H9 (cell line): Measurements from ENCODE around the gene MRPL53. TPM values are rescaled to one million over a fixed set of nuclear protein-coding genes. Genes with fewer than 3 reads are reported as not detected.

ENCODE experiments used
- DNase-seq: peaks from one replicate; pipeline ENCODE4 v3.0.0-alpha.2; 2017
- H2AFZ ChIP-seq: one replicate; pipeline ENCODE4 v1.6.1; 2013; ENCODE audit warnings: mild to moderate bottlenecking, low read length, control low read depth, moderate library complexity
- H2AK5ac ChIP-seq: 2 replicates; pipeline ENCODE4 v1.6.1; 2013; ENCODE audit warnings: low read length, control low read depth, mixed read lengths; ENCODE audit not compliant: insufficient read length
- H2BK120ac ChIP-seq: one replicate; pipeline ENCODE4 v1.6.1; 2013; ENCODE audit warnings: low read depth, mild to moderate bottlenecking, low read length, control low read depth, inconsistent platforms; ENCODE audit not compliant: poor library complexity, severe bottlenecking
- H2BK12ac ChIP-seq: 2 replicates; pipeline ENCODE4 v1.6.1; 2013; ENCODE audit warnings: low read length, control low read depth, mixed read lengths, low read depth; ENCODE audit not compliant: insufficient read length
- H2BK15ac ChIP-seq: 2 replicates; pipeline ENCODE4 v1.6.1; 2013; ENCODE audit warnings: low read depth, low read length, control low read depth
- H2BK20ac ChIP-seq: one replicate; pipeline ENCODE4 v1.6.1; 2013; ENCODE audit warnings: low read depth, mild to moderate bottlenecking, low read length, control low read depth, inconsistent platforms; ENCODE audit not compliant: poor library complexity, severe bottlenecking
- H2BK5ac ChIP-seq: 2 replicates; pipeline ENCODE4 v1.6.1; 2013; ENCODE audit warnings: low read length, control low read depth, mixed read lengths; ENCODE audit not compliant: insufficient read length
- H3K14ac ChIP-seq: 2 replicates; pipeline ENCODE4 v1.6.1; 2013; ENCODE audit warnings: low read length, control low read depth; ENCODE audit not compliant: insufficient read depth
- H3K18ac ChIP-seq: 2 replicates; pipeline ENCODE4 v1.6.1; 2013; ENCODE audit warnings: low read depth, mild to moderate bottlenecking, mixed read lengths, low read length, control low read depth; ENCODE audit not compliant: insufficient read length
- H3K23ac ChIP-seq: 2 replicates; pipeline ENCODE4 v1.6.1; 2013; ENCODE audit warnings: low read length, control low read depth, mixed read lengths, low read depth; ENCODE audit not compliant: insufficient read length
- H3K23me2 ChIP-seq: 2 replicates; pipeline ENCODE4 v1.6.1; 2013; ENCODE audit warnings: low read depth, mild to moderate bottlenecking, mixed read lengths, low read length, control low read depth; ENCODE audit not compliant: insufficient read length, poor library complexity, severe bottlenecking
- H3K27ac ChIP-seq: 2 replicates; pipeline ENCODE4 v1.5.1; 2013; ENCODE audit warnings: low read length, control low read depth, mixed read lengths, low read depth; ENCODE audit not compliant: insufficient read length
- H3K27me3 ChIP-seq: 2 replicates; pipeline ENCODE4 v1.6.1; 2013; ENCODE audit warnings: low read length, control low read depth, inconsistent platforms; ENCODE audit not compliant: insufficient read depth
- H3K4ac ChIP-seq: 2 replicates; pipeline ENCODE4 v1.6.1; 2013; ENCODE audit warnings: low read depth, mild to moderate bottlenecking, control low read depth, inconsistent platforms, low read length, moderate library complexity
- H3K4me1 ChIP-seq: 2 replicates; pipeline ENCODE4 v1.6.1; 2013; ENCODE audit warnings: low read length, control low read depth, inconsistent platforms; ENCODE audit not compliant: insufficient read depth
- H3K4me2 ChIP-seq: 2 replicates; pipeline ENCODE4 v1.6.1; 2013; ENCODE audit warnings: low read length, control low read depth, mixed read lengths; ENCODE audit not compliant: insufficient read length, insufficient read depth
- H3K56ac ChIP-seq: 2 replicates; pipeline ENCODE4 v1.6.1; 2013; ENCODE audit warnings: low read depth, mild to moderate bottlenecking, mixed read lengths, low read length, control low read depth; ENCODE audit not compliant: insufficient read length
- H3K79me1 ChIP-seq: 2 replicates; pipeline ENCODE4 v1.6.1; 2013; ENCODE audit warnings: low read depth, mild to moderate bottlenecking, moderate library complexity, low read length, control low read depth, inconsistent platforms; ENCODE audit not compliant: insufficient read depth, poor library complexity, severe bottlenecking
- H3K79me2 ChIP-seq: 2 replicates; pipeline ENCODE4 v1.6.1; 2013; ENCODE audit warnings: low read length, control low read depth, inconsistent platforms; ENCODE audit not compliant: insufficient read depth
- H3K9ac ChIP-seq: 2 replicates; pipeline ENCODE4 v1.6.1; 2013; ENCODE audit warnings: low read length, control low read depth, mixed read lengths; ENCODE audit not compliant: insufficient read length; ENCODE audit errors: extremely low read depth
- H3K9me3 ChIP-seq: one replicate; pipeline ENCODE4 v1.6.1; 2013; ENCODE audit warnings: low read depth, low read length, inconsistent platforms; ENCODE audit not compliant: control insufficient read depth
- H3T11ph ChIP-seq: one replicate; pipeline ENCODE4 v1.6.1; 2013; ENCODE audit warnings: mild to moderate bottlenecking, low read length, control low read depth, inconsistent platforms
- H4K20me1 ChIP-seq: one replicate; pipeline ENCODE4 v1.6.1; 2013; ENCODE audit not compliant: control insufficient read depth, insufficient read length, insufficient read depth
- H4K5ac ChIP-seq: 2 replicates; pipeline ENCODE4 v1.6.1; 2013; ENCODE audit warnings: low read depth, mild to moderate bottlenecking, mixed read lengths, low read length, control low read depth; ENCODE audit not compliant: insufficient read length
- H4K8ac ChIP-seq: replicated peaks from 2 replicates; pipeline ENCODE4 v1.6.1; 2013; ENCODE audit warnings: low read length, control low read depth, mixed read lengths, low read depth; ENCODE audit not compliant: insufficient read length
- H4K91ac ChIP-seq: 2 replicates; pipeline ENCODE4 v1.6.1; 2013; ENCODE audit warnings: low read depth, mild to moderate bottlenecking, moderate library complexity, mixed read lengths, low read length, control low read depth; ENCODE audit not compliant: insufficient read length
- H3K27ac Mint-ChIP-seq, 3 experiments: 2 replicates in 2 of 3; 3 replicates in 1 of 3; pipeline ENCODE4 v1.8.0; 2020 to 2021; ENCODE audit warnings: mixed read lengths in 3 of 3, mild to moderate bottlenecking in 1 of 3, moderate library complexity in 1 of 3
- H3K27me3 Mint-ChIP-seq: 2 replicates; pipeline ENCODE4 v1.8.0; 2021; ENCODE audit warnings: low read depth, mild to moderate bottlenecking, moderate library complexity, mixed read lengths
- H3K36me3 Mint-ChIP-seq, 3 experiments: 2 replicates in 2 of 3; 3 replicates in 1 of 3; pipeline ENCODE4 v1.8.0; 2020 to 2021; ENCODE audit warnings: low read depth in 3 of 3, mixed read lengths in 3 of 3; ENCODE audit not compliant: insufficient read depth in 1 of 3
- H3K4me1 Mint-ChIP-seq, 2 experiments: 2 replicates each; pipeline ENCODE4 v1.8.0; 2020; ENCODE audit warnings: mixed read lengths in 2 of 2
- H3K4me3 Mint-ChIP-seq, 2 experiments: 2 replicates in 1 of 2; 3 replicates in 1 of 2; pipeline ENCODE4 v1.8.0; 2020 to 2021; ENCODE audit warnings: mild to moderate bottlenecking in 2 of 2, mixed read lengths in 2 of 2, moderate library complexity in 1 of 2
- H3K9me3 Mint-ChIP-seq, 2 experiments: 2 replicates in 1 of 2; 3 replicates in 1 of 2; pipeline ENCODE4 v1.8.0; 2020; ENCODE audit warnings: mild to moderate bottlenecking in 2 of 2, mixed read lengths in 2 of 2, moderate library complexity in 1 of 2
- WGBS: extraction: QIAGEN DNeasy Blood & Tissue Kit; methylation state at CpG from one replicate; pipeline ENCODE4 v1.1.7; 2013; ENCODE audit warnings: missing lambda C conversion rate, low lambda C conversion rate, mixed read lengths; ENCODE audit not compliant: insufficient read length; ENCODE audit errors: extremely low coverage; 5-methylcytosine and 5-hydroxymethylcytosine counted together
- total RNA-seq: library from RNA; stranded (reverse); gene quantifications from 2 replicates; pipeline ENCODE4 v1.2.1, GENCODE V29; 2021
- TF ChIP-seq, protein P1 (sequence below): fragments of 200-600 bp; sonication (generic); conservative IDR thresholded peaks from 3 replicates; pipeline ENCODE4 v1.8.0; 2021; ENCODE audit warnings: antibody characterized with exemption, mild to moderate bottlenecking

Gene MRPL53
- total RNA-seq, 1 experiment from 2014 or later = 59.5 TPM

DNA sequence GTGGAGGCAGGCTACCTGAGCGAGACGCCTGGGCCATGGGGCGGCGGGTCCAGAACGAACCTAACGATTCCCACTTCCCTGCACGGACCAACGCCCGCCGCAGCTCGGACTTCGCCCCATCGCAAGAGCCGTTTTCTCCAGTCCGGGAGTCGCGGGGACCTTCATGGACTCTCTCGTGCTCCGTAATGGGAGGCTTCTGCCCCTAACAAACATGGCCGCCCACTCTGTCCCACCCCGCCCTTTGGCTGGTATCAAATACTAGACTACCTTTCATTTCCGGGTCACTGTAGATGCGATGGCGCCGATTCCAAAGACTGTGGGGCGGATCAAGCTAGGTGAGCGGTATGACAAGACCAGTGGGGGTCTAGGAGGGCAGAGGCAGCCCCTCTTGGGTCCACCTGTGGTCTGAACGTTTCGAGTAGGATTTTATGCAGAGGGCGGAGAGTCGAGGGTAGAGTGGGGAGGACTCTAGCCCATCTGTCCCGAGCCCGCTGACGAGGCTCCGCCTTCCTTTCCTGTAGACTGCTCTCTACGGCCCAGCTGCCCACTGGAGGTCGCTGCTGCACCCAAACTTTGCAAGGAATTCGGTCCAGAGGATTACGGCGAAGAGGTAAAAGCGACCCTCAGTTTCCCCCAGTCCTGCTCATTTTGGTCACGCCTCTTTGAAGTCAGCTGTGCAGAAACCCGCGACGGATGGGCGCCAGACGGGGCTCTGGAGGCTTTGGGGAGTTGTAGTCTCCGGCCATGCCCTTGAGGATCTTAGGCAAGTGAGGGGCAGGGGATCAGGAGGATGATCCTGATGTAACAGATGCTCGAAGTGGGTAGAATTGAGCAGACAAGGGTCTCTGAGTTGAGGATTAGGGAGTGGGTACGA lies 10.6 kb upstream of the MRPL53 start, which contains the start of the genes CCDC142 and TTC31:
Gene CCDC142 (minus strand): TSS at position 198 of the 874 bp plus-strand sequence. CDS start 161 bp downstream, at position 37.
Gene TTC31 (plus strand): TSS at position 281 of the 874 bp plus-strand sequence. CDS start 15 bp downstream, at position 296.
- Histone ChIP-seq H3T11ph (no peak within 1 kb of the TSS), H3K18ac (peak within 1 kb of the TSS; percentile 95), H3K4me1 (no peaks in the 10 kb centered on the region), H2BK120ac (no peak within 1 kb of the TSS), H2AFZ (peak within 1 kb of the TSS; percentile 91), H4K8ac (no peak within 1 kb of the TSS), H3K9ac (peak within 1 kb of the TSS; percentile 89), H4K20me1 (no peaks in the 10 kb centered on the region), H2BK5ac (no peak within 1 kb of the TSS), H3K56ac (no peak within 1 kb of the TSS), H2BK20ac (no peak within 1 kb of the TSS), H3K9me3 (no peaks in the 10 kb centered on the region), H3K23me2 (peaks cover 8% of the 10 kb centered on the region), H2BK15ac (no peak within 1 kb of the TSS), H3K14ac (peak within 1 kb of the TSS; percentile 93), H2BK12ac (no peak within 1 kb of the TSS), H3K4me2 (peak within 1 kb of the TSS; percentile 81), H3K23ac (no peak within 1 kb of the TSS), H4K5ac (no peak within 1 kb of the TSS), H3K79me2 (no peaks in the 10 kb centered on the region), H3K27ac (no peak within 1 kb of the TSS), H3K79me1 (no peaks in the 10 kb centered on the region), H3K27me3 (no peaks in the 10 kb centered on the region), H2AK5ac (no peak within 1 kb of the TSS), H3K4ac (no peak within 1 kb of the TSS), H4K91ac (no peak within 1 kb of the TSS)
- no peaks in the 10 kb centered on the region for H3K27me3 Mint-ChIP-seq
- TF ChIP-seq, protein P1, sequence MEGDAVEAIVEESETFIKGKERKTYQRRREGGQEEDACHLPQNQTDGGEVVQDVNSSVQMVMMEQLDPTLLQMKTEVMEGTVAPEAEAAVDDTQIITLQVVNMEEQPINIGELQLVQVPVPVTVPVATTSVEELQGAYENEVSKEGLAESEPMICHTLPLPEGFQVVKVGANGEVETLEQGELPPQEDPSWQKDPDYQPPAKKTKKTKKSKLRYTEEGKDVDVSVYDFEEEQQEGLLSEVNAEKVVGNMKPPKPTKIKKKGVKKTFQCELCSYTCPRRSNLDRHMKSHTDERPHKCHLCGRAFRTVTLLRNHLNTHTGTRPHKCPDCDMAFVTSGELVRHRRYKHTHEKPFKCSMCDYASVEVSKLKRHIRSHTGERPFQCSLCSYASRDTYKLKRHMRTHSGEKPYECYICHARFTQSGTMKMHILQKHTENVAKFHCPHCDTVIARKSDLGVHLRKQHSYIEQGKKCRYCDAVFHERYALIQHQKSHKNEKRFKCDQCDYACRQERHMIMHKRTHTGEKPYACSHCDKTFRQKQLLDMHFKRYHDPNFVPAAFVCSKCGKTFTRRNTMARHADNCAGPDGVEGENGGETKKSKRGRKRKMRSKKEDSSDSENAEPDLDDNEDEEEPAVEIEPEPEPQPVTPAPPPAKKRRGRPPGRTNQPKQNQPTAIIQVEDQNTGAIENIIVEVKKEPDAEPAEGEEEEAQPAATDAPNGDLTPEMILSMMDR = peak; percentile 93
- H3K4me3 Mint-ChIP-seq = peak within 1 kb of the TSS; percentile 100
- H3K4me1 Mint-ChIP-seq = peaks cover 9 to 13% of the 10 kb centered on the region in 2 experiments
- WGBS = no CpG with 5 or more reads among the region's 50 CpGs
- peak; percentile 96 for DNase-seq
- no peaks in the 10 kb centered on the region for H3K9me3 Mint-ChIP-seq
- peak within 1 kb of the TSS; percentile 99 to 100 (median 99) for H3K27ac Mint-ChIP-seq
- H3K36me3 Mint-ChIP-seq = peaks cover 4 to 41% (median 35%) of the 10 kb centered on the region in 3 experiments
